IMR-90 (cell line): ENCODE measurements around the gene RAB27B.

ENCODE experiments used
- MXI1 ChIP-seq: IDR thresholded peaks from 2 replicates; pipeline ENCODE4 v1.6.1; 2012; ENCODE audit warnings: low read depth, mild to moderate bottlenecking, low read length, moderate library complexity, borderline replicate concordance
- TF ChIP-seq, protein P1 (sequence below): conservative IDR thresholded peaks from 2 replicates; pipeline ENCODE4 v1.5.1; 2012; ENCODE audit warnings: mild to moderate bottlenecking, low read depth, low read length, improper control_type of control experiment

- TF ChIP-seq, protein P1, sequence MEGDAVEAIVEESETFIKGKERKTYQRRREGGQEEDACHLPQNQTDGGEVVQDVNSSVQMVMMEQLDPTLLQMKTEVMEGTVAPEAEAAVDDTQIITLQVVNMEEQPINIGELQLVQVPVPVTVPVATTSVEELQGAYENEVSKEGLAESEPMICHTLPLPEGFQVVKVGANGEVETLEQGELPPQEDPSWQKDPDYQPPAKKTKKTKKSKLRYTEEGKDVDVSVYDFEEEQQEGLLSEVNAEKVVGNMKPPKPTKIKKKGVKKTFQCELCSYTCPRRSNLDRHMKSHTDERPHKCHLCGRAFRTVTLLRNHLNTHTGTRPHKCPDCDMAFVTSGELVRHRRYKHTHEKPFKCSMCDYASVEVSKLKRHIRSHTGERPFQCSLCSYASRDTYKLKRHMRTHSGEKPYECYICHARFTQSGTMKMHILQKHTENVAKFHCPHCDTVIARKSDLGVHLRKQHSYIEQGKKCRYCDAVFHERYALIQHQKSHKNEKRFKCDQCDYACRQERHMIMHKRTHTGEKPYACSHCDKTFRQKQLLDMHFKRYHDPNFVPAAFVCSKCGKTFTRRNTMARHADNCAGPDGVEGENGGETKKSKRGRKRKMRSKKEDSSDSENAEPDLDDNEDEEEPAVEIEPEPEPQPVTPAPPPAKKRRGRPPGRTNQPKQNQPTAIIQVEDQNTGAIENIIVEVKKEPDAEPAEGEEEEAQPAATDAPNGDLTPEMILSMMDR, result no peak
- no peak for TF ChIP-seq MXI1
Observed at GRCh38 chr18:54845787-54846186, 17.5 kb downstream of the RAB27B start.
